ENCODE data around the gene PGBD1. TPM values are rescaled to one million over a fixed set of nuclear protein-coding genes. Genes with fewer than 3 reads are reported as not detected.

PGBD1 gene
- total RNA-seq, 1 experiment from 2014 or later, result 3.6 TPM

- Histone ChIP-seq H3F3A (ENCODE audit: insufficient read depth, low read depth) (0 out of 2 replicates have a peak, but pooled peaks cover 5% of the 10 kb centered on the region), H3K79me2 (ENCODE audit: low read depth) (no peaks in the 10 kb centered on the region), H3K4me3 (no peak overlapping the region), H3K36me3 (ENCODE audit: low read depth) (no peaks in the 10 kb centered on the region), H3K27me3 (ENCODE audit: insufficient read depth, low read depth) (peaks cover 11% of the 10 kb centered on the region), H4K20me1 (ENCODE audit: insufficient read depth) (no peaks in the 10 kb centered on the region), H2AFZ (no peak overlapping the region), H3K9me2 (ENCODE audit: insufficient read depth) (no peaks in the 10 kb centered on the region), H3K4me2 (no peak overlapping the region), H3K27ac (no peak overlapping the region), H3K4me1 (replicated peaks; ENCODE audit: insufficient read depth) (peaks cover 7% of the 10 kb centered on the region; the same call in 1 of the 2 replicates), H3K9me3 (ENCODE audit: insufficient read depth, low read depth) (0 out of 2 replicates have a peak, but pooled peaks cover 6% of the 10 kb centered on the region)
- TF ChIP-seq CTCF (conservative IDR thresholded peaks at IDR 0.05), result no peak
- TF ChIP-seq EZH2 (IDR thresholded peaks at IDR 0.05; ENCODE audit: low read depth), result no peak
- ChIA-PET CTCF (no interaction called here), POLR2A (ENCODE audit: unreplicated experiment) (no interaction called here)
- intact Hi-C loops (cut with micrococcal nuclease; ENCODE audit: unreplicated experiment), result no loop called here
- BruUV-seq (replicated peaks), result no TSS peak
- DNase-seq, result no peak
Measured at GRCh38 chr6:28340310-28341095, 59.1 kb downstream of the PGBD1 start.

DNA sequence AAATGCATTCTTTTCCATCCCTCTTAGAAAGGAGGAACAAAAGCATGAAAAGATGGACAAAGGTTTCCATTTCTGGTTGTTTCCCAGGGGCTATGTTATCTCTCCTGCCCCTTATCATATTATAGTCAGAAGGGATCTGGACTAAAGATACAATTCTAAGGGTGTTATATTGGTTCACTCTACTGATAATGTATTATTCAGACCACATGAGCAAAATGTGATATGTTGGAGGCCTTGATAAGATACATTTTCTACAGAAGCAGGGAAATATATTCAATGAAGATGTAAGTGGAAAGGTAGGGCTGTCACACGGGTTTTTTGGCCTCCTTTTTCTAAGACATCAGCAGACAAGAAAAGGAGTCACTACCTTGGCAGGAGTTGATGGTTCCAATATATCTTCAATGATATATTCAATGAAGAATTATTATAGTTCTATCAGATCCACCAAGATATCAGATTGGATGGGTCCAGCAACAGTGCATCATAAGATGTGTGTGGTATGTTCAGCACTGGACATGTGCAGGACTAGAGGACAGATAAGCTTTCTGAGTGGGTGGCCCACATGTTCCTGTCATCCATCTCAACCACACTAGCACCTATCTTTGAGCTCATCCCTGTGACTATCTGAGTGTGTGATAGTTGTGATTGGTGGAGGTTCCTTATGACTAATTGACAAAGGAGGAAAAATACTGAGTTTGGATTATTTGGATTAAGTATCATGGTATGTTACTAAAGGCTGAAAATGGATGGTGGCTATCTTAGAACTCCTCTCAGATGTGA, 62.7 kb downstream of the PGBD1 start:
- no peak overlapping the region for H3K4me2 ChIP-seq
- no peak overlapping the region for H3K4me3 ChIP-seq
- no peak for DNase-seq
- no peaks in the 10 kb centered on the region for H3K9me2 ChIP-seq (ENCODE audit: insufficient read depth)
- no peak overlapping the region for H3K27ac ChIP-seq
- 0 out of 2 replicates have a peak, but pooled peaks cover 6% of the 10 kb centered on the region for H3K9me3 ChIP-seq (ENCODE audit: insufficient read depth, low read depth)
- intact Hi-C loops (cut with micrococcal nuclease; ENCODE audit: unreplicated experiment), result no loop called here
- H3F3A ChIP-seq (ENCODE audit: insufficient read depth, low read depth), result no peaks in the 10 kb centered on the region
- H2AFZ ChIP-seq, result no peak overlapping the region
- peaks cover 11% of the 10 kb centered on the region for H3K27me3 ChIP-seq (ENCODE audit: insufficient read depth, low read depth)
- TF ChIP-seq EZH2 (IDR thresholded peaks at IDR 0.05; ENCODE audit: low read depth) (no peak), CTCF (conservative IDR thresholded peaks at IDR 0.05) (no peak)
- ChIA-PET CTCF (no interaction called here), POLR2A (ENCODE audit: unreplicated experiment) (no interaction called here)
- H3K36me3 ChIP-seq (ENCODE audit: low read depth), result no peaks in the 10 kb centered on the region
- H4K20me1 ChIP-seq (ENCODE audit: insufficient read depth), result no peaks in the 10 kb centered on the region
- no peaks in the 10 kb centered on the region for H3K79me2 ChIP-seq (ENCODE audit: low read depth)
- BruUV-seq (replicated peaks), result no TSS peak
- no peaks in the 10 kb centered on the region for H3K4me1 ChIP-seq (replicated peaks; ENCODE audit: insufficient read depth)

- TF ChIP-seq EZH2 (IDR thresholded peaks at IDR 0.05; ENCODE audit: low read depth) (no peak), CTCF (conservative IDR thresholded peaks at IDR 0.05) (no peak)
- H3K36me3 ChIP-seq (ENCODE audit: low read depth), result no peaks in the 10 kb centered on the region
- ChIA-PET POLR2A (ENCODE audit: unreplicated experiment) (interaction anchor here (0.5 kb wide), 1 partner anchor 753 kb away, joined by 3 read pairs; no protein-coding TSS in a partner anchor), CTCF (no interaction called here)
- no peak overlapping the region for H3K27ac ChIP-seq
- no peak overlapping the region for H3K4me3 ChIP-seq
- intact Hi-C loops (cut with micrococcal nuclease; ENCODE audit: unreplicated experiment), result no loop called here
- no peak for DNase-seq
- peaks cover 11% of the 10 kb centered on the region for H3K27me3 ChIP-seq (ENCODE audit: insufficient read depth, low read depth)
- H3K4me2 ChIP-seq, result no peak overlapping the region
- 0 out of 2 replicates have a peak, but pooled peaks cover 6% of the 10 kb centered on the region for H3K9me3 ChIP-seq (ENCODE audit: insufficient read depth, low read depth)
- H3K4me1 ChIP-seq (replicated peaks; ENCODE audit: insufficient read depth), result no peaks in the 10 kb centered on the region
- H2AFZ ChIP-seq, result no peak overlapping the region
- no peaks in the 10 kb centered on the region for H4K20me1 ChIP-seq (ENCODE audit: insufficient read depth)
- H3F3A ChIP-seq (ENCODE audit: insufficient read depth, low read depth), result no peaks in the 10 kb centered on the region
- H3K79me2 ChIP-seq (ENCODE audit: low read depth), result peaks cover 3% of the 10 kb centered on the region; the same call in 1 of the 2 replicates
- H3K9me2 ChIP-seq (ENCODE audit: insufficient read depth), result no peaks in the 10 kb centered on the region
- no TSS peak for BruUV-seq (replicated peaks)
Measured at GRCh38 chr6:28345201-28345600, 63.8 kb downstream of the PGBD1 start.

Measured in PC-9 (cell line).